Measurements from ENCODE around the gene MB. TPM values are rescaled to one million over a fixed set of nuclear protein-coding genes. Genes with fewer than 3 reads are reported as not detected.

MB gene
- polyA plus RNA-seq, 3 donors, result not detected

- H3K36me3 Mint-ChIP-seq, result no peaks in the 10 kb centered on the region
- Histone ChIP-seq H2AFZ (ENCODE audit: insufficient read depth, low read depth, low read length, poor library complexity, severe bottlenecking) (no peak overlapping the region), H3K79me2 (ENCODE audit: insufficient read depth, low read length) (no peaks in the 10 kb centered on the region), H3K4me2 (replicated peaks; ENCODE audit: extremely low read depth, low read length, poor library complexity, severe bottlenecking) (no peak overlapping the region), H3K4me3 (replicated peaks in 1 of 3; ENCODE audit: low read depth in 2 of 3, low read length in 3 of 3) (no peak overlapping the region), H3K9ac (ENCODE audit: insufficient read depth, low read length, poor library complexity, severe bottlenecking) (no peak overlapping the region), H4K20me1 (ENCODE audit: insufficient read depth, low read length) (no peaks in the 10 kb centered on the region), H3K27ac (ENCODE audit: low read depth in 1 of 2, low read length in 2 of 2) (no peak overlapping the region), H3K27me3 (ENCODE audit: control insufficient read depth in 2 of 2, insufficient read depth in 2 of 2, low read length in 2 of 2) (peaks cover 0 to 3% of the 10 kb centered on the region in 2 donors), H3K36me3 (replicated peaks in 1 of 2; ENCODE audit: control insufficient read depth in 1 of 2, insufficient read depth in 2 of 2, low read length in 2 of 2) (no peaks in the 10 kb centered on the region), H3K4me1 (ENCODE audit: control insufficient read depth in 1 of 2, insufficient read depth in 2 of 2, low read length in 2 of 2) (no peaks in the 10 kb centered on the region), H3K9me3 (replicated peaks in 1 of 2; ENCODE audit: control insufficient read depth in 1 of 2, insufficient read depth in 1 of 2, low read length in 2 of 2) (no peaks in the 10 kb centered on the region)
- intact Hi-C loops (cut with micrococcal nuclease), result no loop called here
- H3K9me3 Mint-ChIP-seq, result peaks cover 0 to 2% (median 0%) of the 10 kb centered on the region in 7 donors
- no peak for TF ChIP-seq CTCF (IDR thresholded peaks at IDR 0.05)
- no peak for DNase-seq
- H3K4me1 Mint-ChIP-seq, result peaks cover 11% of the 10 kb centered on the region
- peaks cover 8 to 20% (median 9%) of the 10 kb centered on the region in 3 donors for H3K27me3 Mint-ChIP-seq (ENCODE audit: low read depth in 3 of 3)
- no peak overlapping the region for H3K27ac Mint-ChIP-seq
- no peak overlapping the region for H3K4me3 Mint-ChIP-seq
- 57% methylated on average over 1 of the region's 5 CpGs for WGBS (ENCODE audit: insufficient coverage)
Measured at GRCh38 chr22:35560366-35560765, 56.8 kb downstream of the MB start.

- Histone ChIP-seq H3K27me3 (ENCODE audit: control insufficient read depth in 2 of 2, insufficient read depth in 2 of 2, low read length in 2 of 2) (peaks cover 0 to 3% of the 10 kb centered on the region in 2 donors), H3K4me1 (ENCODE audit: control insufficient read depth in 1 of 2, insufficient read depth in 2 of 2, low read length in 2 of 2) (no peaks in the 10 kb centered on the region), H3K79me2 (ENCODE audit: insufficient read depth, low read length) (no peaks in the 10 kb centered on the region), H3K36me3 (replicated peaks in 1 of 2; ENCODE audit: control insufficient read depth in 1 of 2, insufficient read depth in 2 of 2, low read length in 2 of 2) (no peaks in the 10 kb centered on the region), H3K9me3 (replicated peaks in 1 of 2; ENCODE audit: control insufficient read depth in 1 of 2, insufficient read depth in 1 of 2, low read length in 2 of 2) (no peaks in the 10 kb centered on the region), H3K9ac (ENCODE audit: insufficient read depth, low read length, poor library complexity, severe bottlenecking) (no peak overlapping the region), H2AFZ (ENCODE audit: insufficient read depth, low read depth, low read length, poor library complexity, severe bottlenecking) (no peak overlapping the region), H4K20me1 (ENCODE audit: insufficient read depth, low read length) (no peaks in the 10 kb centered on the region), H3K27ac (ENCODE audit: low read depth in 1 of 2, low read length in 2 of 2) (no peak overlapping the region), H3K4me3 (replicated peaks in 1 of 3; ENCODE audit: low read depth in 2 of 3, low read length in 3 of 3) (no peak overlapping the region), H3K4me2 (replicated peaks; ENCODE audit: extremely low read depth, low read length, poor library complexity, severe bottlenecking) (no peak overlapping the region)
- TF ChIP-seq CTCF (IDR thresholded peaks at IDR 0.05), result no peak
- peaks cover 0 to 2% (median 0%) of the 10 kb centered on the region in 7 donors for H3K9me3 Mint-ChIP-seq
- H3K4me3 Mint-ChIP-seq, result no peak overlapping the region
- no CpG with 5 or more reads among the region's 2 CpGs for WGBS (ENCODE audit: insufficient coverage)
- H3K36me3 Mint-ChIP-seq, result no peaks in the 10 kb centered on the region
- peaks cover 8 to 25% (median 12%) of the 10 kb centered on the region in 3 donors for H3K27me3 Mint-ChIP-seq (ENCODE audit: low read depth in 3 of 3)
- H3K4me1 Mint-ChIP-seq, result peaks cover 11% of the 10 kb centered on the region
- intact Hi-C loops (cut with micrococcal nuclease), result no loop called here
- H3K27ac Mint-ChIP-seq, result no peak overlapping the region
- DNase-seq, result no peak
Measured at GRCh38 chr22:35559354-35560005, 57.6 kb downstream of the MB start.
